Measurements from ENCODE around the gene SBF2.
"Not testable (repeated sequence)": the region's sequence is repeated elsewhere in the genome, so short reads cannot be mapped to it uniquely, and the experiment has no call there.

The SBF2 gene

DNA sequence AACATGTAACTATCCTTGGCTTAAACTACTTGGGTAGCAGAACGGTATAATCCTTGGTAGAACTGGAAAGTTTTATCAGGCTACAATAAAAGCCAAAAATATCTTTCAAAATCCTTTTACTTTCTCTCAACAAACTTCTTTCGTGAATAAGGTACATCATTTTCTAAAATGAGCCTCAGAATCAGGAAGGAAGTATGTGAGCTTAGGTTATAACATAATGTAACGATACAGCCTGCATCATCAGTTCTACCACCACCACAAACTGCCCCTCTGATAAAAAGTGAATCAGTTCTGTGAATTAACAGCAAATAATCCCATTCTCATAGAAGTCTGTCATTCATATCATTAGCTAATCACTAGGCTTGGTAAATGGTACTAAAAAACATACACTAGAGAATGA lies 244.3 kb downstream of the SBF2 start:
- DNase-seq, result no peak

DNA sequence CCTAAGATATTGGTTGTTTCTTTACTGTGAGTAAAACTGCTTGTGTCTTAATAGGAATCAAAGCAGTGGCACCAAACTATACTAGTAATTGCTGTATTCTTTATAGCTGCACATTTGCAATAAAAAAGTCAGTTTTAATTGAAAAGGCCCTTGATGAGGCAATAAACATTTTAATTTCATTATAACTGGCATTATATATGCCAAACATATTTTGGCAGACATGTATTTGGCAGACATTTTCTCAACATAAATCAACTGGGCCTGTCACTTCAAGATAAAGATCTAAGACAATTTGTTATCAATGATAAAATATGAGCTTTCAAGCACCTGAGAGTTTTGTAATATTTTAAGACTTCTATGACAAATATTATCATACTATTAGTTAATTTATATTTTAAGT lies 245.7 kb downstream of the SBF2 start:
- DNase-seq, result no peak

- DNase-seq, result no peak
Measured at GRCh38 chr11:10044618-10045017, 249.4 kb downstream of the SBF2 start.

DNA sequence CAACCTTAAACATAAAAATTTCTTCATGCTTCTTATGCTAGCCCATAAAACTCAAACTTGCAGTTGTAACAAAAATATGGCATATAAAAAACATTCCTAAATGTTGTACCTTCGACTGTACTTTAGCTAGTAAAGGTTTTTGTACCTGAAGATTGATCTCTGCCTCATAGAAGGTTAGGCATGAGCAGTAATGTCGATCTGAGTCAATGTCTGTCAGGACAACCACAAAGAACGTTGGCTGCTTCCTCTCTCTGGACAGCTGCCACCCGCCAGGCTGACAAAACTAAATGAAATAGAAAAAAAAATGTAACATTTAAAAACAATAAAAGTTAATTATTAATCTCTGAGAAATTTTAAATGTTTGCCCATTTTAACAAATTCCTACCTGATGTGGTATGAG lies 251.3 kb downstream of the SBF2 start:
- no peak for DNase-seq

DNA sequence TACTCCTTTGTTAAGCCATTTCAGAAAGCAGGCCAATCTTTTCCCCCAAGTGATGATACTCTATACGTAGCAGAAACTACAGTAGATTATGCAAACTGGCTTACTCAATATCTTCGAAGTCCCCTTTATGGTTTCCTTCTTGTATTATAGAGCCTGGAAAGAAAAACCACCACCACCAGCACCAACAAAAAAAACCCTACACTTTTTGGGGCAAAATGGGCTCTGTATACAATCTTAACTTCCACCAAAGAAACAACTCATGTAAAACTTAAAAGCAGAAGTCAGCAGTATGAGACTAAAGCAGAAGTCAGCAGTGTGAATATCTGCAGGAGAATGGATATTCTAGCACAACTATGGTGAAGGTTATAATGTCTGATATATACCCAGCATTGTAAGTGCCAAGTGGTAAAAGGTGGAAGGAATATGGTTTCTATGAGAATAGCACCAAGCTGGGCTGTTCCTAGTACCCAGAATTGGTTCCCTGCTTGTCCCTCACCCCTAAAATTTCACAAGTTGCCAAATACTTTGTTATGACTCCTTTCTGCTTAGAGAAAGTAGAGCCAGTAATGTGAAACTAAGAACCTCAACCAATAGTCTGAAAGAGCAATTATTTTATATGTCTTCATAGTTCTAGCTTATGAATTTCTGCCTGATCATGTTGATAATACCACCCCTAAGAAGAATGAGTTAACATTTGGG lies 252.1 kb downstream of the SBF2 start:
- no peak for DNase-seq

- DNase-seq, result no peak
Measured at GRCh38 chr11:10041332-10041731, 252.7 kb downstream of the SBF2 start.

GRCh38 chr11:10038521-10039302 lies 255.3 kb downstream of the SBF2 start:
- DNase-seq, result no peak

GRCh38 chr11:10035932-10036331 lies 258.1 kb downstream of the SBF2 start:
- not testable (repeated sequence) for DNase-seq

GRCh38 chr11:10032935-10033334 lies 261.1 kb downstream of the SBF2 start:
- DNase-seq, result no peak

DNA sequence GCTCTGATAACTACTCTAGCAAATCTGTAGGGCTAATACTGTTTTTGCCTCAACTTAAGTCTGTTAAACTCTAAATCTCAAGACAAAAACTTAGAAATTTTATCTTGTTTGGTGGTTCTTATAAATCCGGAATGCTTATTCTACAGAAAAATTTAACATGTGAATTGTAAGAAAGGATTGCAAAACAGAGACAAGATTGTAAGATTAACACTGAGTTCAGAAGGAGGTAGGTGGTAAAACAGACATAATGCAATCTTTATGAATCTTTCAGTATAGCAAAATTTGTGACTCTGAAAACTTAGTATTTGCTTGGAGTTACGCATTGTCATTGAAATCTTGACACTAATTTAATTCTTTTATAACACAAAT lies 263.9 kb downstream of the SBF2 start:
- DNase-seq, result no peak

DNA sequence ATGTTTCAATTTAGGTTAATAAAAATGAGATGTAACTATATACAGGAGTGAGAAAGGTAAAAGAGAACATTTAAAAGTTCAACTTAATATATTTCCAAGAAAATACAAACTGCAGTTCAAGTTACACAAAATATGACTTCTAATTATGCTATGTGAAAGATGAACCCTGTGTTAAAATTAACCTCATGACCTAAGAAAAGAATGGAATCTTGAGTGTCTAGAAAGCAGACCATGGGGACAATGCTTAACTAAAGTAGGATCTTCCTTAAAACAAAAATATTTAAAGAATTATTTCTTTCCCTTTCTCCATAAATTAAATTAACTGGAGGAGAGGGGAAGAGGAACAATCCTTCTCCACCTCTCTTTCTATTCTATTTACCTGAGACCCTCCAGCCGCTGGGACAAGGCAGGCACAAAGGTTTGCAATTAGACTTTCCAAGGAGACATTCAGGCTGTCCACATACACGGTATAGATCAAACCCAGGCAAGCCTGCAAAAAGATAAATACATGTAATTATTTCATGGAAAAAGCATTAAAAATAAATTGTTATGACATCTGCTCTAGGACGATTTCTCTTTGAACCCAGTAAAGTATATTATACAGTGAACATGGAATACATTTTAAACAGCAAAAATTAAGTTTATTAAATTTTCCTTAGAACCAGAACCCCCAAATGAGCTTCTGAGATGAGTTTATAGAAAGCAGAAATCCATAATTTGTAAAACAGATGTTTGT lies 264.5 kb downstream of the SBF2 start:
- DNase-seq, result no peak

DNA sequence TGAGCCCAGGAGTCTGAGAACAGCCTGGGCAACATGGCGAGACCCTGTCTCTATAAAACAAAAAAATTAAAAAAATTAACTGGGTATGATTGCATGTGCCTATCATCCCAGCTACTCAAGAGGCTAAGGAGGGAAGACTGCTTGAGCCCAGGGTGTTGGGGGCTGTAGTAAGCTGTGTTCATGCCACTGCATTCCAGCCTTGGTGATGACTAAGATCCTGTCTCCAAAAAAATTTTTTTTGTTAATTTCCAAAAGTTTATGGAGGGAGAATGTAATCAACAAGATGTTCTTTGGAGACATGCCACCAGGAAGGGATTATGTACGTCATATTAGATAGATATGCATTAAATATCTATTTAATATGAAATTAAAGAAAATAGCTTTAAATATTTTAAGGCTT lies 267.5 kb downstream of the SBF2 start:
- no peak for DNase-seq

DNA sequence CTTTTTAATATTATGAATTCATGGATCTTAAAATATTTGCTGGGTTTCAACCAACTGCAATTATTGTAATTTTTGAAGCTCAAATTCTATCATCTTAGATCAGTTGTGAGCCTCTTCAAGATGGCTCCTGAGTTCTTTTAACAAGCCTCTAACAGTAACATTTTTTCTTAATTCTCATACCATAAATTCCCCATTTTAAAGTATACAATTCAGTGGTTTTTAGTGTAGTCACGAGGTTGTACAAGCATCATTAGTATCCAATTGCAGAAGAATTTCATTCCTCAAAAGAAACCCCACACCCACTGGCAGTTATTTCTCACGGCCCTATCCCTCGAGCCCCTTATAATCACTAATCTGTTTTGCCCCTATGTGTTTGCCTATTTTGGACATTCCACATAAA lies 270.8 kb downstream of the SBF2 start:
- DNase-seq, result no peak

- DNase-seq, result no peak
Measured at GRCh38 chr11:10022764-10023163, 271.3 kb downstream of the SBF2 start.

DNA sequence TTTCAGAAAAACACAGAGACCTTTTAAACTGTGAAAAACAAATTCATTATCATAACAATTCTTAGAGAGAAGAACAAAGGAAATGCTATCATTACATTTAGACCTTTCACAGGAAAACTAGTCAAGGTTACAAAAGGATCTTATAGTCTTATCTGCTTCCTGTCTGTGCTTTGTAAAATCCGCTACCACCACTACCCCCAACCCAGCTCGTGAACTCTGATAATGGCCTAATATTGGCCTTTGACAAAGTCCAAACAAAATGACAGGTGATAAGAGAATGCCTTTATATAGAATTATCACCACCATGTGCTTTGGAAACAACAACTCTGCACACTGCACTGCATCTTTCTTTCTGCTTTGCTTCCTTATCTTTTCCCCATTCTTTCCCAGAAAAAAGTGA lies 272.5 kb downstream of the SBF2 start:
- DNase-seq, result no peak

GRCh38 chr11:10019906-10020682 lies 273.9 kb downstream of the SBF2 start:
- DNase-seq, result no peak

- no peak for DNase-seq
Measured at GRCh38 chr11:10017911-10018310, 276.1 kb downstream of the SBF2 start.

- DNase-seq, result no peak
Measured at GRCh38 chr11:10017050-10017449, 277.0 kb downstream of the SBF2 start.

DNA sequence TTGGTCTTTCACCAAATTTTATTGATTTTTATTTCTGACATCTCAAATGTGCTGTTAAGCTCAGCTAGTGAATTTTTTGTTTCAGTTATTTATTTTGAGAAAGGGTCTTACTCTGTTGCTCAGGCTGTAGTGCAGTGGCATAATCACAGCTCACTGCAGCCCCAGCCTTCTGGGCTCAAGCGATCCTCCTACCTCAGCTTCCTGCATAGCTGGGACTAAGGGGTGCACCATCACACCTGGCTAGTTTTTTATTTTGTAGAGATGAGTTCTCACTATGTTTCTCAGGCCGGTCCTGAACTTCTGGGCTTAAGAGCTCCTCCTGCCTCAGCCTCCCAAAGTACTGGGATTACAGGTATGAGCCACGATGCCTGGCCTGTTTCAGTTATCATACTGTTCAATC lies 282.0 kb downstream of the SBF2 start:
- DNase-seq, result no peak

DNA sequence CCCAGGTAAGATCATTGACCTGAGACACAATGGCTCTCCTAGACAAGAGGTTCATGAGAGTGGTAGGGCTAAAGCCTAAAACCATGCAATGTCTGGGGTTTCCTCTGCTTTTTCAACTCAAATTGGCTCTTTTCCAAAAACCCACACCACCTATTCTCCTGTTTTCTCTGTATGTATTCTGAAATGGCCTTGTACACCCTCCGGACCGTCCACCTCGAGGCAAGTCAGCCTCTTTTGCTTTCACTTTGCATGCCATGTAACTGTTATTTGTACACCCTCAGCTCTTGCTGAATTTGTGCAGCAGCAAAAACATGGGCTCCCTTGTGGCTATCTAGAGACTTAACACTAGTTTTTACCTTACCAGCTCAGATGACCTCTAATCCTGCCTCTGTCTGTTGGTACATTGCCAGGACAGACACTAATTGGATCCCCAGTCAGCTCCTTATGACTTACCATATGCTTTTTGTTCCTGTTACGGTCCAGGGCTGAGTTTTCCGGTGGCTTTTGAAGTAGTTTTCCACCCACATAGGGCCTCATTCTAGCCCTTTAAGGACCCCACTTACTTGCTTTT lies 288.0 kb downstream of the SBF2 start:
- no peak for DNase-seq

GRCh38 chr11:10004526-10005113 lies 289.4 kb downstream of the SBF2 start:
- no peak for DNase-seq

GRCh38 chr11:10002221-10002620 lies 291.8 kb downstream of the SBF2 start:
- DNase-seq, result no peak
